KMS-11 (cell line): ENCODE measurements around the gene ADGRB3.

ENCODE experiments used
- H2AFZ ChIP-seq: fragments of 200-600 bp; sonication (generic); 2 replicates; pipeline ENCODE4 v1.6.1; 2016; ENCODE audit warnings: antibody characterized with exemption, mixed run types, low read depth
- H3K27ac ChIP-seq: fragments of 200-600 bp; sonication (generic); 2 replicates; pipeline ENCODE4 v1.6.1; 2016; ENCODE audit warnings: mild to moderate bottlenecking, mixed run types
- H3K27me3 ChIP-seq: fragments of 200-600 bp; sonication (generic); 2 replicates; pipeline ENCODE4 v1.6.1; 2017; ENCODE audit warnings: mild to moderate bottlenecking, low read depth, mixed run types, moderate library complexity; ENCODE audit not compliant: insufficient read depth
- H3K36me3 ChIP-seq: fragments of 200-600 bp; sonication (generic); 2 replicates; pipeline ENCODE4 v1.6.1; 2017; ENCODE audit warnings: mild to moderate bottlenecking, mixed run types; ENCODE audit not compliant: insufficient read depth
- H3K4me1 ChIP-seq: fragments of 200-600 bp; sonication (generic); 2 replicates; pipeline ENCODE4 v1.6.1; 2016; ENCODE audit warnings: mild to moderate bottlenecking, low read depth, mixed run types; ENCODE audit not compliant: poor library complexity, severe bottlenecking
- H3K4me2 ChIP-seq: fragments of 200-600 bp; sonication (generic); 2 replicates; pipeline ENCODE4 v1.7.0; 2016; ENCODE audit warnings: mild to moderate bottlenecking, mixed run types
- H3K4me3 ChIP-seq: fragments of 200-600 bp; sonication (generic); IDR thresholded peaks from 2 replicates; pipeline ENCODE4 v1.6.1; 2017; ENCODE audit warnings: low read depth, low read length, mixed read lengths; ENCODE audit not compliant: insufficient read depth
- H3K79me2 ChIP-seq: fragments of 200-600 bp; sonication (generic); 2 replicates; pipeline ENCODE4 v1.6.1; 2016; ENCODE audit warnings: low read depth, mixed run types; ENCODE audit not compliant: insufficient read depth
- H3K9ac ChIP-seq: fragments of 200-600 bp; sonication (generic); 2 replicates; pipeline ENCODE4 v1.6.1; 2016; ENCODE audit warnings: mild to moderate bottlenecking, mixed run types
- H4K20me1 ChIP-seq: fragments of 200-600 bp; sonication (generic); 2 replicates; pipeline ENCODE4 v1.6.1; 2016; ENCODE audit warnings: mild to moderate bottlenecking, mixed run types; ENCODE audit not compliant: insufficient read depth
- CTCF ChIP-seq: fragments of 200-600 bp; sonication (generic); conservative IDR thresholded peaks from 2 replicates; pipeline ENCODE4 v1.6.1; 2017; ENCODE audit warnings: low read depth, mild to moderate bottlenecking, antibody characterized with exemption, low read length, moderate library complexity, mixed read lengths

The ADGRB3 gene

GRCh38 chr6:69027861-69028260, 392.8 kb downstream of the ADGRB3 start:
- H3K79me2 ChIP-seq, result no peaks in the 10 kb centered on the region
- no peaks in the 10 kb centered on the region for H4K20me1 ChIP-seq
- H3K9ac ChIP-seq, result no peak overlapping the region
- H2AFZ ChIP-seq, result no peak overlapping the region
- no peak overlapping the region for H3K4me3 ChIP-seq
- H3K4me1 ChIP-seq, result no peaks in the 10 kb centered on the region
- no peak overlapping the region for H3K4me2 ChIP-seq
- no peak for TF ChIP-seq CTCF
- H3K36me3 ChIP-seq, result no peaks in the 10 kb centered on the region
- H3K27ac ChIP-seq, result no peak overlapping the region
- H3K27me3 ChIP-seq, result no peaks in the 10 kb centered on the region

- H3K4me3 ChIP-seq, result no peak overlapping the region
- TF ChIP-seq CTCF, result no peak
- no peak overlapping the region for H3K4me2 ChIP-seq
- H3K79me2 ChIP-seq, result no peaks in the 10 kb centered on the region
- no peak overlapping the region for H3K9ac ChIP-seq
- no peak overlapping the region for H2AFZ ChIP-seq
- no peak overlapping the region for H3K27ac ChIP-seq
- no peaks in the 10 kb centered on the region for H3K27me3 ChIP-seq
- H4K20me1 ChIP-seq, result no peaks in the 10 kb centered on the region
- H3K36me3 ChIP-seq, result no peaks in the 10 kb centered on the region
- no peaks in the 10 kb centered on the region for H3K4me1 ChIP-seq
Observed at GRCh38 chr6:69038841-69039240, 403.8 kb downstream of the ADGRB3 start.

GRCh38 chr6:69042297-69042696, 407.2 kb downstream of the ADGRB3 start:
- no peak for TF ChIP-seq CTCF
- H3K4me2 ChIP-seq, result no peak overlapping the region
- no peak overlapping the region for H3K27ac ChIP-seq
- no peaks in the 10 kb centered on the region for H3K27me3 ChIP-seq
- no peak overlapping the region for H3K4me3 ChIP-seq
- no peaks in the 10 kb centered on the region for H3K36me3 ChIP-seq
- no peaks in the 10 kb centered on the region for H4K20me1 ChIP-seq
- H2AFZ ChIP-seq, result no peak overlapping the region
- H3K9ac ChIP-seq, result no peak overlapping the region
- no peaks in the 10 kb centered on the region for H3K79me2 ChIP-seq
- H3K4me1 ChIP-seq, result no peaks in the 10 kb centered on the region

- H3K9ac ChIP-seq, result no peak overlapping the region
- no peaks in the 10 kb centered on the region for H3K4me1 ChIP-seq
- H3K27ac ChIP-seq, result no peak overlapping the region
- H3K4me2 ChIP-seq, result no peak overlapping the region
- no peak for TF ChIP-seq CTCF
- no peaks in the 10 kb centered on the region for H3K27me3 ChIP-seq
- no peaks in the 10 kb centered on the region for H3K79me2 ChIP-seq
- H3K4me3 ChIP-seq, result no peak overlapping the region
- no peak overlapping the region for H2AFZ ChIP-seq
- no peaks in the 10 kb centered on the region for H3K36me3 ChIP-seq
- H4K20me1 ChIP-seq, result no peaks in the 10 kb centered on the region
Observed at GRCh38 chr6:69044534-69044933, 409.5 kb downstream of the ADGRB3 start.

- no peak overlapping the region for H3K27ac ChIP-seq
- H3K9ac ChIP-seq, result no peak overlapping the region
- no peaks in the 10 kb centered on the region for H3K79me2 ChIP-seq
- no peak overlapping the region for H2AFZ ChIP-seq
- H3K4me2 ChIP-seq, result no peak overlapping the region
- no peaks in the 10 kb centered on the region for H3K36me3 ChIP-seq
- H3K4me1 ChIP-seq, result no peaks in the 10 kb centered on the region
- H4K20me1 ChIP-seq, result no peaks in the 10 kb centered on the region
- TF ChIP-seq CTCF, result no peak
- H3K27me3 ChIP-seq, result no peaks in the 10 kb centered on the region
- H3K4me3 ChIP-seq, result no peak overlapping the region
Observed at GRCh38 chr6:69059413-69059812, 424.3 kb downstream of the ADGRB3 start.
